ENCODE results near the gene NAPSA. TPM values are rescaled to one million over a fixed set of nuclear protein-coding genes. Genes with fewer than 3 reads are reported as not detected.

Gene NAPSA
- total and polyA plus RNA-seq, 9 of the 15 experiments (the other 6 are each of a cell fraction or from before 2014, with no cell fraction given) = 0.25 to 1.9 (median 0.69) TPM

GRCh38 chr19:50377051-50377461 lies 11.6 kb upstream of the NAPSA start (continued):
- TF ChIP-seq NCOA2 (IDR thresholded peaks at IDR 0.05; ENCODE audit: partially characterized antibody in 2 of 2) (no peak), MCM2 (IDR thresholded peaks at IDR 0.05; ENCODE audit: low read depth) (no peak)

- no TSS peak for BruUV-seq (replicated peaks)
- ATAC-seq (peak; percentile 77), DNase-seq (ENCODE audit: extremely low read depth in 1 of 4, low spot score in 3 of 4) (peak; percentile 83 to 99 (median 90)), FAIRE-seq (peak; percentile 97)
- Histone ChIP-seq H3K27ac (ENCODE audit: extremely low read depth, low read depth, low read length) (peak within 1 kb of the TSS; percentile 100), H3K9me3 (replicated peaks; ENCODE audit: control insufficient read depth, insufficient read depth, low read depth, low read length) (no peaks in the 10 kb centered on the region), H3K4me2 (ENCODE audit: insufficient read depth, low read length) (peak within 1 kb of the TSS; percentile 86), H3K4me3 (peak within 1 kb of the TSS; percentile 85), H4K20me1 (replicated peaks; ENCODE audit: control insufficient read depth, insufficient read depth, low read length) (peaks cover 2% of the 10 kb centered on the region), H3K4me1 (replicated peaks in 1 of 2; ENCODE audit: control insufficient read depth in 2 of 2, insufficient read depth in 2 of 2, low read length in 2 of 2) (peaks cover 34 to 55% of the 10 kb centered on the region in 2 experiments), H3K36me3 (ENCODE audit: control insufficient read depth, insufficient read depth, low read length) (peaks cover 41% of the 10 kb centered on the region; the same call in 2 of the 3 replicates), H3K79me2 (ENCODE audit: control insufficient read depth, insufficient read depth, low read length) (peaks cover 29% of the 10 kb centered on the region), H2AFZ (ENCODE audit: low read depth, low read length) (peak within 1 kb of the TSS; percentile 54), H3K9me1 (ENCODE audit: control insufficient read depth, insufficient read depth, low read length) (no peaks in the 10 kb centered on the region), H3K9ac (ENCODE audit: insufficient read depth in 1 of 2, low read depth in 2 of 2, low read length in 2 of 2) (peak within 1 kb of the TSS; percentile 96 to 100), H3K27me3 (ENCODE audit: control insufficient read depth in 2 of 2, insufficient read depth in 2 of 2, low read length in 2 of 2) (no peaks in the 10 kb centered on the region)
- ChIA-PET CTCF (ENCODE audit: low intra/inter-chr PET ratio) (no interaction called here), POLR2A (interaction anchor here (0.6 to 3.7 kb wide), 13 partner anchors 8 to 1621 kb away, joined by 3 to 29 read pairs (median 4); partner anchors contain the start of genes NAPSA and POLD1)
- in situ Hi-C loops (cut with MboI) (no loop called here), intact Hi-C loops (cut with micrococcal nuclease) (loop anchor here (5.0 kb wide), 1 partner anchor 281 kb away; no protein-coding TSS in a partner anchor)
- WGBS (ENCODE audit: insufficient coverage, low coverage, missing lambda C conversion rate) = under 1% methylated on average over 41 of the region's 67 CpGs
- TF ChIP-seq ATF7 (IDR thresholded peaks at IDR 0.05) = peak; percentile 91
- TF ChIP-seq ZNF444 (CRISPR knock-in tag; IDR thresholded peaks at IDR 0.05) = 0 out of 2 replicates have a peak, but pooled peaks have one; percentile 4
- TF ChIP-seq STAT5B (CRISPR knock-in tag; IDR thresholded peaks at IDR 0.05) = no peak
- TF ChIP-seq LARP7 (IDR thresholded peaks at IDR 0.05) = no peak
- no peak for TF ChIP-seq SMC3 (conservative IDR thresholded peaks at IDR 0.05; ENCODE audit: insufficient read depth, low read depth, low read length)
- no peak for TF ChIP-seq ZBTB26 (CRISPR knock-in tag; IDR thresholded peaks at IDR 0.05)
- TF ChIP-seq CTCF (IDR thresholded peaks at IDR 0.05 in 2 of 3, conservative IDR thresholded peaks at IDR 0.05 in 1 of 3; ENCODE audit: insufficient read depth in 2 of 3, low read depth in 1 of 3, low read length in 3 of 3) = no peak
- TF ChIP-seq TCF7 (IDR thresholded peaks at IDR 0.05; ENCODE audit: borderline replicate concordance) = peak; percentile 73; the same call in 1 of the 2 replicates
- peak; percentile 85; the same call in 1 of the 2 replicates for TF ChIP-seq ZNF76 (CRISPR knock-in tag; IDR thresholded peaks at IDR 0.05; ENCODE audit: borderline replicate concordance)
- peak; percentile 96 to 99 (median 99) for TF ChIP-seq ZBTB11 (CRISPR knock-in tag; IDR thresholded peaks at IDR 0.05)
Observed at GRCh38 chr19:50376166-50377050, 11.0 kb upstream of the NAPSA start, which contains the start of gene NR1H2. TSS of gene NR1H2 (plus strand) at chr19:50376457. CDS start at chr19:50377606, 1,149 bp downstream.

Data from K562 (cell line).